Type B pancreatic cell (in vitro differentiated cells): Measurements from ENCODE around the gene AGFG2. TPM values are rescaled to one million over a fixed set of nuclear protein-coding genes. Genes with fewer than 3 reads are reported as not detected.
"Not testable (repeated sequence)": the region's sequence is repeated elsewhere in the genome, so short reads cannot be mapped to it uniquely, and the experiment has no call there.

Source experiments
- DNase-seq: peaks from one replicate; pipeline ENCODE4 v3.0.0; 2021; ENCODE audit warnings: mixed read lengths; ENCODE audit not compliant: unreplicated experiment; ENCODE audit errors: extremely low spot score
- H3K27ac Mint-ChIP-seq: 2 replicates; pipeline ENCODE4 v1.8.0; 2021; ENCODE audit warnings: mild to moderate bottlenecking, mixed read lengths
- H3K27me3 Mint-ChIP-seq: 2 replicates; pipeline ENCODE4 v1.8.0; 2021; ENCODE audit warnings: mixed read lengths
- H3K36me3 Mint-ChIP-seq: 2 replicates; pipeline ENCODE4 v1.8.0; 2021; ENCODE audit warnings: mixed read lengths
- H3K4me1 Mint-ChIP-seq: one replicate; pipeline ENCODE4 v1.8.0; 2021; ENCODE audit warnings: mixed read lengths; ENCODE audit not compliant: unreplicated experiment
- H3K4me3 Mint-ChIP-seq: 2 replicates; pipeline ENCODE4 v1.8.0; 2021; ENCODE audit warnings: mild to moderate bottlenecking, mixed read lengths
- H3K9me3 Mint-ChIP-seq: 2 replicates; pipeline ENCODE4 v1.8.0; 2021; ENCODE audit warnings: mixed read lengths
- CTCF ChIP-seq: fragments of 200-600 bp; sonication (generic); conservative IDR thresholded peaks from 2 replicates; pipeline ENCODE4 v1.5.0; 2021; ENCODE audit warnings: antibody characterized with exemption, mild to moderate bottlenecking
- total RNA-seq: library from RNA; stranded (reverse); gene quantifications from 2 replicates; pipeline ENCODE4 v1.2.1, GENCODE V29; 2021; ENCODE audit warnings: low replicate concordance

The AGFG2 gene
- total RNA-seq, 1 donor from 2014 or later = 16.3 TPM

GRCh38 chr7:100516135-100516812, 22.7 kb upstream of the AGFG2 start:
- Mint-ChIP-seq H3K9me3 (no peaks in the 10 kb centered on the region), H3K27ac (peak overlapping the region; percentile 41), H3K4me1 (peaks cover 12% of the 10 kb centered on the region), H3K4me3 (no peak overlapping the region), H3K36me3 (no peaks in the 10 kb centered on the region), H3K27me3 (no peaks in the 10 kb centered on the region)
- TF ChIP-seq CTCF = no peak
- no peak for DNase-seq

- no peaks in the 10 kb centered on the region for H3K9me3 Mint-ChIP-seq
- H3K36me3 Mint-ChIP-seq = no peaks in the 10 kb centered on the region
- no peak for DNase-seq
- no peaks in the 10 kb centered on the region for H3K27me3 Mint-ChIP-seq
- no peak overlapping the region for H3K27ac Mint-ChIP-seq
- no peak for TF ChIP-seq CTCF
- H3K4me1 Mint-ChIP-seq = peaks cover 12% of the 10 kb centered on the region
- no peak overlapping the region for H3K4me3 Mint-ChIP-seq
These were observed 21.7 kb upstream of the AGFG2 start for GRCh38 chr7:100517305-100517704.

GRCh38 chr7:100519580-100519979, 19.4 kb upstream of the AGFG2 start:
- no peak for TF ChIP-seq CTCF
- Mint-ChIP-seq H3K4me1 (peaks cover 12% of the 10 kb centered on the region), H3K4me3 (no peak overlapping the region), H3K27ac (no peak overlapping the region), H3K36me3 (no peaks in the 10 kb centered on the region), H3K27me3 (no peaks in the 10 kb centered on the region), H3K9me3 (no peaks in the 10 kb centered on the region)
- no peak for DNase-seq

- no peaks in the 10 kb centered on the region for H3K9me3 Mint-ChIP-seq
- H3K27me3 Mint-ChIP-seq = no peaks in the 10 kb centered on the region
- H3K27ac Mint-ChIP-seq = no peak overlapping the region
- peaks cover 8% of the 10 kb centered on the region for H3K4me1 Mint-ChIP-seq
- no peak for DNase-seq
- no peak overlapping the region for H3K4me3 Mint-ChIP-seq
- H3K36me3 Mint-ChIP-seq = no peaks in the 10 kb centered on the region
- no peak for TF ChIP-seq CTCF
These were observed 18.9 kb upstream of the AGFG2 start for GRCh38 chr7:100520138-100520537.

GRCh38 chr7:100521076-100521475, 17.9 kb upstream of the AGFG2 start:
- Mint-ChIP-seq H3K27ac (no peak overlapping the region), H3K9me3 (no peaks in the 10 kb centered on the region), H3K27me3 (no peaks in the 10 kb centered on the region), H3K4me3 (no peak overlapping the region), H3K36me3 (no peaks in the 10 kb centered on the region), H3K4me1 (peaks cover 3% of the 10 kb centered on the region)
- no peak for DNase-seq
- TF ChIP-seq CTCF = no peak

GRCh38 chr7:100521909-100522593, 17.0 kb upstream of the AGFG2 start:
- H3K27me3 Mint-ChIP-seq, H3K27ac Mint-ChIP-seq, H3K36me3 Mint-ChIP-seq, H3K4me3 Mint-ChIP-seq, H3K4me1 Mint-ChIP-seq, H3K9me3 Mint-ChIP-seq, DNase-seq: not testable (repeated sequence)

- not testable (repeated sequence) for H3K4me3 Mint-ChIP-seq, H3K27me3 Mint-ChIP-seq, DNase-seq, H3K4me1 Mint-ChIP-seq, H3K9me3 Mint-ChIP-seq, H3K36me3 Mint-ChIP-seq, H3K27ac Mint-ChIP-seq
These were observed 15.8 kb upstream of the AGFG2 start for GRCh38 chr7:100523192-100523591.

GRCh38 chr7:100528108-100528866, 10.7 kb upstream of the AGFG2 start:
- H3K4me1 Mint-ChIP-seq, DNase-seq, H3K27me3 Mint-ChIP-seq, H3K27ac Mint-ChIP-seq, H3K9me3 Mint-ChIP-seq, H3K4me3 Mint-ChIP-seq, H3K36me3 Mint-ChIP-seq: not testable (repeated sequence)
